DND-41 (cell line): ENCODE measurements around the gene OXCT1.

Experiments
- EZH2 ChIP-seq: IDR thresholded peaks from 3 replicates; pipeline ENCODE4 v1.6.1; 2012; ENCODE audit warnings: borderline replicate concordance, low read depth, mild to moderate bottlenecking, moderate library complexity, low read length, inconsistent platforms; ENCODE audit not compliant: severe bottlenecking
- TF ChIP-seq, protein P1 (sequence below): IDR thresholded peaks from 2 replicates; pipeline ENCODE4 v1.5.1; 2012; ENCODE audit warnings: borderline replicate concordance, low read length, moderate library complexity, mild to moderate bottlenecking; ENCODE audit not compliant: poor library complexity, severe bottlenecking; ENCODE audit errors: extremely low read depth

DNA sequence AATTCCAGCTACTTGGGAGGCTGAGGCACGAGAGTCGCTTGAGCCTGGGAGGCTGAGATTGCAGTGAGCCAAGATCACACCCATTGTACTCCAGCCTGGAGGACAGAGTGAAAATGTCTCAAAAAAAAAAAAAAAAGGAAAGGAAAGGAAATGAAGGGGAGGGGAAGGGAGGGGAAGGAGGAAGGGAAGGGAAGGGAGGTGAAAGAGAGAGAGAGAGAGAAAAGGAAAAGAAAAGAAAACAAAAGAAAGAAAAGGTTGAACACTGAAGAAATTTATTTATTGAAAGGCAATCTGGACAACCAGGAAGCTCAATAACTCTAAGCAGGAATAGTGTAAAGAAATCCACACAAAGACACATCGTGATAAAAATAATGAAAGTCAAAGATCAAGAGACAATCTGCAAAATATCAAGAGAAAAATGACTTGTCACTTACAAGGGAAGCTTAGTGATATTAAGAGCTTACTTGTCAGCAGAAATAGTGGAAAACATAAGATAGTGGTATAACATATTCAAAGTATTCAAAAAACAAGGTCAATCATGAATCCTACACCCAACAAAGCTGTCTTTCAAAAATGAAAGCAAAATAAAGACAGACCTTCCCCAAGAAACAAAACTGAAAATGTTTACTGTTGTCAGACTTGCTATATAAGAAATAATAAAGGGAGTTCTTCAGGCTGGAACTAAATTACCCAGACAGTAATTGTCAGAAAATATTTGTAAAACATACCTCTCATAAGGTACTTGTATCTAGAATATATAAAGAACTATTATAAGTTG, 23.0 kb upstream of the OXCT1 start:
- TF ChIP-seq, protein P1, sequence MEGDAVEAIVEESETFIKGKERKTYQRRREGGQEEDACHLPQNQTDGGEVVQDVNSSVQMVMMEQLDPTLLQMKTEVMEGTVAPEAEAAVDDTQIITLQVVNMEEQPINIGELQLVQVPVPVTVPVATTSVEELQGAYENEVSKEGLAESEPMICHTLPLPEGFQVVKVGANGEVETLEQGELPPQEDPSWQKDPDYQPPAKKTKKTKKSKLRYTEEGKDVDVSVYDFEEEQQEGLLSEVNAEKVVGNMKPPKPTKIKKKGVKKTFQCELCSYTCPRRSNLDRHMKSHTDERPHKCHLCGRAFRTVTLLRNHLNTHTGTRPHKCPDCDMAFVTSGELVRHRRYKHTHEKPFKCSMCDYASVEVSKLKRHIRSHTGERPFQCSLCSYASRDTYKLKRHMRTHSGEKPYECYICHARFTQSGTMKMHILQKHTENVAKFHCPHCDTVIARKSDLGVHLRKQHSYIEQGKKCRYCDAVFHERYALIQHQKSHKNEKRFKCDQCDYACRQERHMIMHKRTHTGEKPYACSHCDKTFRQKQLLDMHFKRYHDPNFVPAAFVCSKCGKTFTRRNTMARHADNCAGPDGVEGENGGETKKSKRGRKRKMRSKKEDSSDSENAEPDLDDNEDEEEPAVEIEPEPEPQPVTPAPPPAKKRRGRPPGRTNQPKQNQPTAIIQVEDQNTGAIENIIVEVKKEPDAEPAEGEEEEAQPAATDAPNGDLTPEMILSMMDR, result no peak
- no peak for TF ChIP-seq EZH2
